Pancreas (tissue), 10 donors: ENCODE results near the gene VPS51. TPM values are rescaled to one million over a fixed set of nuclear protein-coding genes. Genes with fewer than 3 reads are reported as not detected.

ENCODE experiments used
- ATAC-seq, 4 donors: fragments of 200-7000 bp; cut with Tn5 transposase; one replicate each; pipeline versions ENCODE4 v1.8.0 to v1.9.1; 2020; ENCODE audit warnings: mild to moderate bottlenecking in 4 of 4, moderate library complexity in 4 of 4
- DNase-seq, 6 donors: peaks; one replicate each; pipeline ENCODE4 v3.0.0-alpha.2; 2020
- FAIRE-seq: peaks from 2 replicates; lab custom pipeline; 2012; peaks lifted over from hg19 to GRCh38; lab: Jason Lieb, UNC
- H3K27ac ChIP-seq, 4 donors: fragments of 200-600 bp; sonication (generic); 1 replicate in 3 of 4; 2 replicates in 1 of 4; pipeline versions ENCODE4 v1.5.0 to v1.8.0; 2020
- H3K27me3 ChIP-seq, 4 donors: fragments of 200-600 bp; one replicate each; pipeline ENCODE4 v1.8.0; 2021
- H3K36me3 ChIP-seq, 3 donors: fragments of 200-600 bp; sonication (generic) in 1 of 3; one replicate each; pipeline versions ENCODE4 v1.5.0 to v1.8.0; 2020 to 2021
- H3K4me1 ChIP-seq, 3 donors: fragments of 200-600 bp; one replicate each; pipeline ENCODE4 v1.8.0; 2021
- H3K4me3 ChIP-seq, 4 donors: fragments of 200-600 bp; sonication (generic) in 2 of 4; one replicate each; pipeline versions ENCODE4 v1.5.0 to v1.8.0; 2020 to 2021
- H3K9me3 ChIP-seq, 4 donors: fragments of 200-600 bp; one replicate each; pipeline ENCODE4 v1.8.0; 2021
- WGBS, 2 donors: extraction: QIAGEN DNeasy Blood & Tissue Kit; methylation state at CpG; one replicate each; pipeline ENCODE4 v1.1.7; 2013; 5-methylcytosine and 5-hydroxymethylcytosine counted together
- intact Hi-C, 3 donors: fragments of 100-400 bp; cut with DNase I; formaldehyde crosslinking; loops; one replicate each; pipeline versions ENCODE4 v1.11.1 to v1.14.2; 2022
- polyA plus RNA-seq, 2 donors: library from polyadenylated mRNA; stranded (reverse); fragments of 200-250 nt; gene quantifications; one replicate each; pipeline ENCODE4 v1.2.3, GENCODE V29; 2013
- total RNA-seq, 6 donors: library from RNA; stranded (reverse); fragmentation: NEBNext Ultra II Directional in 4 of 6; extraction: Animal tissue kit (Norgen Biotek cat#: 25700) in 4 of 6; gene quantifications; one replicate each; pipeline versions ENCODE4 v1.2.1 to v1.2.4, GENCODE V29; 2021 to 2023
- TF ChIP-seq, protein P1 (sequence below), 4 donors: fragments of 200-600 bp; sonication (generic) in 3 of 4; IDR thresholded peaks; one replicate each; pipeline versions ENCODE4 v1.5.0 to v1.8.0; 2021; ENCODE audit warnings: antibody characterized with exemption in 4 of 4
- donor health status: healthy with polysubstance abuse.
- donor health status: DM: no; HTN: no; CAD: no; lungs with moderate emphysema.
- donor health status: DM: no; HTN: no; CAD: no.
- donor health status: control.
- donor health status: control.
- donor health status: Bipolar disorder and iron deficiency.
- donor health status: DM: yes; HTN: yes; CAD: no.
- donor health status: DM: no; HTN: no; CAD: no.
- donor health status: DM: no; HTN: no; CAD: no.
- donor health status: DM: yes; HTN: yes; CAD: no.

Gene VPS51
- total and polyA plus RNA-seq, 8 donors: 85.4 to 179 (median 130) TPM

DNA sequence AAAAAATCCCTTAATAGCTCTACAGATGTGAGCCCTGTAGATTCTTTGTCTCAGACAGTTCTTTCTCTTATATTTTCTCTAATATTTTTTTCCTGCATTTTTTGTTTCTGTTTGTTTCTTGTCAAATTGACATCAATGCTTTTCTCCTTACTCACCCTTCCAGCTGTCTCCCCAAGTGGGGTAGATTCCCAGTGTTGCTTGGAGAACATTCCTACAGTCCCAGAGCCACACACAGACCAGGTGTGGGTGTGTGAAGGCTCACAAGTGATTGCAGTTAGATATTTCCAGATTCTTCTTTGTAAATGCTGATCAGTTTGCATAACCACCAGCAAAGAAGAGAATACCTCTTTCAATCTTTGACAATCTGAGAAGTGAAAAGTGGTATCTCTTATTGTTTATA, 7.5 kb downstream of the VPS51 start:
- Histone ChIP-seq H3K4me3 (no peak overlapping the region), H3K9me3 (no peaks in the 10 kb centered on the region), H3K4me1 (peaks cover 41 to 45% (median 43%) of the 10 kb centered on the region in 3 donors), H3K27me3 (no peaks in the 10 kb centered on the region), H3K36me3 (peaks cover 0 to 12% (median 4%) of the 10 kb centered on the region in 3 donors), H3K27ac (peak overlapping the region in 3 of 4 donors; percentile 33 to 74 (median 35))
- ATAC-seq (no peak), DNase-seq (no peak), FAIRE-seq (no peak)
- intact Hi-C loops: loop anchor here in 1 of 3 donors (10.0 kb wide), 1 partner anchor 249 kb away; no protein-coding TSS in a partner anchor
- TF ChIP-seq, protein P1, sequence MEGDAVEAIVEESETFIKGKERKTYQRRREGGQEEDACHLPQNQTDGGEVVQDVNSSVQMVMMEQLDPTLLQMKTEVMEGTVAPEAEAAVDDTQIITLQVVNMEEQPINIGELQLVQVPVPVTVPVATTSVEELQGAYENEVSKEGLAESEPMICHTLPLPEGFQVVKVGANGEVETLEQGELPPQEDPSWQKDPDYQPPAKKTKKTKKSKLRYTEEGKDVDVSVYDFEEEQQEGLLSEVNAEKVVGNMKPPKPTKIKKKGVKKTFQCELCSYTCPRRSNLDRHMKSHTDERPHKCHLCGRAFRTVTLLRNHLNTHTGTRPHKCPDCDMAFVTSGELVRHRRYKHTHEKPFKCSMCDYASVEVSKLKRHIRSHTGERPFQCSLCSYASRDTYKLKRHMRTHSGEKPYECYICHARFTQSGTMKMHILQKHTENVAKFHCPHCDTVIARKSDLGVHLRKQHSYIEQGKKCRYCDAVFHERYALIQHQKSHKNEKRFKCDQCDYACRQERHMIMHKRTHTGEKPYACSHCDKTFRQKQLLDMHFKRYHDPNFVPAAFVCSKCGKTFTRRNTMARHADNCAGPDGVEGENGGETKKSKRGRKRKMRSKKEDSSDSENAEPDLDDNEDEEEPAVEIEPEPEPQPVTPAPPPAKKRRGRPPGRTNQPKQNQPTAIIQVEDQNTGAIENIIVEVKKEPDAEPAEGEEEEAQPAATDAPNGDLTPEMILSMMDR (IDR thresholded peaks at IDR 0.05): no peak

DNA sequence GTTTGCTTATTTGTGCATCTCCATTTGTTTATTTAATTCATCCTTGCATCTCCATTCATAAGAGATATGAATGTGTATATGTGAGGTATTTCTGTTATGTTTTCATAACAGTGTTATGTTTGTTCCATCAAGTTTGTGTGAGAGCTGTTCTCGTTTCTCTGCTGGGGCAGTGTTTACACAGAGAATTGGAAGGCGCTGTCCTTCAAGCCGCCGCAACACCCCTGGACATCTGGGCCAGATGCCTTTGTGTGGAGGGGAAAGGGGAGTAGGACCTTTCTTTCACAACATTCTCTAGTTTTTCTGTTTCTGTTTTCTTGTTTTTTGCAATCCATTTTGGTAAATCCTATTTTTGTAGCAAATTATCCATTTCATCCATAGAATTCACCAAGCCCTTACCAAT, 8.6 kb downstream of the VPS51 start:
- Histone ChIP-seq H3K36me3 (peaks cover 0 to 21% (median 7%) of the 10 kb centered on the region in 3 donors), H3K4me1 (peaks cover 41 to 45% (median 42%) of the 10 kb centered on the region in 3 donors), H3K27me3 (no peaks in the 10 kb centered on the region), H3K27ac (peak overlapping the region in 3 of 4 donors; percentile 33 to 74 (median 35)), H3K4me3 (no peak overlapping the region), H3K9me3 (no peaks in the 10 kb centered on the region)
- WGBS, 2 donors: 15 to 21% methylated on average over 4 of the region's 4 CpGs
- no peak for DNase-seq
- no peak for FAIRE-seq
- peak in 2 of 4 donors; percentile 17 to 32 for ATAC-seq
- TF ChIP-seq, protein P1 (IDR thresholded peaks at IDR 0.05): no peak
- intact Hi-C loops: loop anchor here in 1 of 3 donors (10.0 kb wide), 1 partner anchor 250 kb away; no protein-coding TSS in a partner anchor

DNA sequence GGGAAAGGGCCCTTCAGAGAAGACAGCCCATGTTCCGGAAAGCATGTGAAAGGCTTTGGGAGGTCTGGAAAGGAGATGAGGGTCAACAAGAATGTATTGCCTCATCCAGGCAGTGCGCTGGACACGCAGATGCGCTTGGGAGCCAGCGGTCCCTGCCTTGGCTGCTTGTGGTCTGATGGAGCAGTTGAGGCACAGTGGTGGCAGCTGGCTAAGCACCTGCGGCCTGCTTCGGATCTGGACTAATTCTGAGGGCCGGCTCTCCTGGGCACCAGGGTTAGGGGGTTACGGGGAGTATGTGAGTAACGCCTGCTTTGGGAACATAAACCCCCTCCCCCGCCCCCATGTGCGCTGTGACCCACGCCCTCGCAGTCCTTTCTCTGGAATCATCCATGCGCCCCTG, 11.1 kb downstream of the VPS51 start:
- H3K9me3 ChIP-seq: no peaks in the 10 kb centered on the region
- H3K4me3 ChIP-seq: no peak overlapping the region
- H3K27ac ChIP-seq: no peak overlapping the region
- TF ChIP-seq, protein P1 (IDR thresholded peaks at IDR 0.05): no peak
- peaks cover 30 to 37% (median 37%) of the 10 kb centered on the region in 3 donors for H3K4me1 ChIP-seq
- no peak for ATAC-seq
- intact Hi-C loops: loop anchor here in 1 of 3 donors (10.0 kb wide), 1 partner anchor 252 kb away; no protein-coding TSS in a partner anchor
- DNase-seq: no peak
- 95 to 96% methylated on average over 15 of the region's 15 CpGs for WGBS, 2 donors
- peaks cover 0 to 23% (median 7%) of the 10 kb centered on the region in 3 donors for H3K36me3 ChIP-seq
- no peak for FAIRE-seq
- no peaks in the 10 kb centered on the region for H3K27me3 ChIP-seq

DNA sequence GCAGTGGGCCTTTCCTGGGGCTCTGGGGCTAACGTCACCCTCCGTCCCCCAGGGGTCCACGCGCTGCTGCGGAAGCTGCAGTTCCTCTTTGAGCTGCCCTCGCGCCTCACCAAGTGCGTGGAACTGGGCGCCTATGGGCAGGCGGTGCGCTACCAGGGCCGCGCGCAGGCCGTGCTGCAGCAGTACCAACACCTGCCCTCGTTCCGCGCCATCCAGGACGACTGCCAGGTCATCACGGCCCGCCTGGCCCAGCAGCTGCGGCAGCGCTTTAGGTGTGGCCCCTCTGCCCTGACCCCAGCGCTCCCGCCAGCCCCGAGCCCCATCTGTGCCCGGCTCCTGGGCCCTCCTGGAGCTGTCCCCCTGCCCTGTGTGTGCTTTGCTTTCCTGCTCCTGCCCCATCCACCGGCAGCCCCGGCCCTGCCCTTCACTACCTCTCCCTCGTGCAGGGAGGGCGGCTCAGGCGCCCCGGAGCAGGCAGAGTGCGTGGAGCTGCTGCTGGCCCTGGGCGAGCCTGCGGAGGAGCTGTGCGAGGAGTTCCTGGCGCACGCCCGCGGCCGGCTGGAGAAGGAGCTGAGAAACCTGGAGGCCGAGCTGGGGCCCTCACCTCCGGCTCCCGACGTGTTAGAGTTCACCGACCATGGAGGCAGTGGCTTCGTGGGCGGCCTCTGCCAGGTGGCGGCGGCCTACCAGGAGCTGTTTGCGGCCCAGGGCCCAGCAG, 11.9 kb downstream of the VPS51 start:
- peaks cover 27 to 33% (median 30%) of the 10 kb centered on the region in 3 donors for H3K4me1 ChIP-seq
- TF ChIP-seq, protein P1 (IDR thresholded peaks at IDR 0.05): no peak
- ATAC-seq (no peak), DNase-seq (peak in 1 of 6 donors; percentile 78), FAIRE-seq (no peak)
- no peaks in the 10 kb centered on the region for H3K27me3 ChIP-seq
- no peak overlapping the region for H3K4me3 ChIP-seq
- peaks cover 0 to 23% (median 7%) of the 10 kb centered on the region in 3 donors for H3K36me3 ChIP-seq
- H3K9me3 ChIP-seq: no peaks in the 10 kb centered on the region
- H3K27ac ChIP-seq: no peak overlapping the region
- intact Hi-C loops: loop anchor here in 1 of 3 donors (10.0 kb wide), 1 partner anchor 253 kb away; no protein-coding TSS in a partner anchor
- WGBS, 2 donors: 93 to 94% methylated on average over 45 to 52 of the region's 52 CpGs
